GM23338 (cell line): Measurements from ENCODE around the gene KRT78.

Source experiments
- CREB1 ChIP-seq: fragments of 250-450 bp; sonication (Bioruptor Pico); IDR thresholded peaks from 2 replicates; pipeline ENCODE4 v1.5.0; 2020; ENCODE audit warnings: low read depth, mild to moderate bottlenecking, moderate library complexity
- ETS1 ChIP-seq: IDR thresholded peaks from 2 replicates; pipeline ENCODE4 v1.6.1; 2016; ENCODE audit warnings: antibody characterized with exemption
- EZH2 ChIP-seq: fragments of 200-600 bp; sonication (generic); IDR thresholded peaks from one replicate; pipeline ENCODE4 v1.8.0; 2017; ENCODE audit warnings: antibody characterized with exemption, mild to moderate bottlenecking, low read depth; ENCODE audit not compliant: unreplicated experiment
- EZH2phosphoT487 ChIP-seq: fragments of 200-600 bp; sonication (generic); IDR thresholded peaks from one replicate; pipeline ENCODE4 v1.8.1; 2018; ENCODE audit warnings: antibody characterized with exemption; ENCODE audit not compliant: unreplicated experiment
- JUNB ChIP-seq: IDR thresholded peaks from one replicate; pipeline ENCODE4 v1.6.1; 2016; ENCODE audit warnings: antibody characterized with exemption; ENCODE audit not compliant: unreplicated experiment
- NANOG ChIP-seq: IDR thresholded peaks from 2 replicates; pipeline ENCODE4 v1.6.1; 2016; ENCODE audit warnings: antibody characterized with exemption, borderline replicate concordance
- POLR2AphosphoS5 ChIP-seq: IDR thresholded peaks from 2 replicates; pipeline ENCODE4 v1.6.1; 2016; ENCODE audit warnings: antibody characterized with exemption, low read depth
- STAT1 ChIP-seq: IDR thresholded peaks from one replicate; pipeline ENCODE4 v1.6.1; 2016; ENCODE audit warnings: antibody characterized with exemption; ENCODE audit not compliant: unreplicated experiment
- ZNF114 ChIP-seq: fragments of 250-450 bp; sonication (Bioruptor Pico); IDR thresholded peaks from 2 replicates; pipeline ENCODE4 v1.5.0; 2020; ENCODE audit warnings: mild to moderate bottlenecking, moderate library complexity
- ZNF331 ChIP-seq: fragments of 250-450 bp; sonication (Bioruptor Pico); IDR thresholded peaks from 2 replicates; pipeline ENCODE4 v1.5.0; 2020; ENCODE audit warnings: low read depth, mild to moderate bottlenecking, moderate library complexity
- ZNF462 ChIP-seq: fragments of 250-450 bp; sonication (Bioruptor Pico); IDR thresholded peaks from 2 replicates; pipeline ENCODE4 v1.5.0; 2020; ENCODE audit warnings: mild to moderate bottlenecking, moderate library complexity
- TF ChIP-seq, protein P1 (sequence below), 2 experiments: fragments of 200-600 bp in 1 of 2; sonication (generic) in 1 of 2; conservative IDR thresholded peaks; 2 replicates each; pipeline versions ENCODE4 v1.5.1 to v1.6.1; 2016 to 2017; ENCODE audit warnings: antibody characterized with exemption in 2 of 2, low read depth in 2 of 2, mild to moderate bottlenecking in 2 of 2, moderate library complexity in 1 of 2
- TF ChIP-seq, protein P2 (sequence below): IDR thresholded peaks from one replicate; pipeline ENCODE4 v1.6.1; 2018; ENCODE audit warnings: antibody characterized with exemption; ENCODE audit not compliant: unreplicated experiment

GRCh38 chr12:52847335-52848102 is 1.3 kb downstream of the KRT78 start:
- TF ChIP-seq, protein P1, sequence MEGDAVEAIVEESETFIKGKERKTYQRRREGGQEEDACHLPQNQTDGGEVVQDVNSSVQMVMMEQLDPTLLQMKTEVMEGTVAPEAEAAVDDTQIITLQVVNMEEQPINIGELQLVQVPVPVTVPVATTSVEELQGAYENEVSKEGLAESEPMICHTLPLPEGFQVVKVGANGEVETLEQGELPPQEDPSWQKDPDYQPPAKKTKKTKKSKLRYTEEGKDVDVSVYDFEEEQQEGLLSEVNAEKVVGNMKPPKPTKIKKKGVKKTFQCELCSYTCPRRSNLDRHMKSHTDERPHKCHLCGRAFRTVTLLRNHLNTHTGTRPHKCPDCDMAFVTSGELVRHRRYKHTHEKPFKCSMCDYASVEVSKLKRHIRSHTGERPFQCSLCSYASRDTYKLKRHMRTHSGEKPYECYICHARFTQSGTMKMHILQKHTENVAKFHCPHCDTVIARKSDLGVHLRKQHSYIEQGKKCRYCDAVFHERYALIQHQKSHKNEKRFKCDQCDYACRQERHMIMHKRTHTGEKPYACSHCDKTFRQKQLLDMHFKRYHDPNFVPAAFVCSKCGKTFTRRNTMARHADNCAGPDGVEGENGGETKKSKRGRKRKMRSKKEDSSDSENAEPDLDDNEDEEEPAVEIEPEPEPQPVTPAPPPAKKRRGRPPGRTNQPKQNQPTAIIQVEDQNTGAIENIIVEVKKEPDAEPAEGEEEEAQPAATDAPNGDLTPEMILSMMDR (conservative IDR thresholded peaks at IDR 0.05; ENCODE audit: low read depth in 2 of 2): no peak
- TF ChIP-seq POLR2AphosphoS5: no peak
- no peak for TF ChIP-seq EZH2
- no peak for TF ChIP-seq EZH2phosphoT487
- TF ChIP-seq STAT1: no peak
- TF ChIP-seq, protein P2, sequence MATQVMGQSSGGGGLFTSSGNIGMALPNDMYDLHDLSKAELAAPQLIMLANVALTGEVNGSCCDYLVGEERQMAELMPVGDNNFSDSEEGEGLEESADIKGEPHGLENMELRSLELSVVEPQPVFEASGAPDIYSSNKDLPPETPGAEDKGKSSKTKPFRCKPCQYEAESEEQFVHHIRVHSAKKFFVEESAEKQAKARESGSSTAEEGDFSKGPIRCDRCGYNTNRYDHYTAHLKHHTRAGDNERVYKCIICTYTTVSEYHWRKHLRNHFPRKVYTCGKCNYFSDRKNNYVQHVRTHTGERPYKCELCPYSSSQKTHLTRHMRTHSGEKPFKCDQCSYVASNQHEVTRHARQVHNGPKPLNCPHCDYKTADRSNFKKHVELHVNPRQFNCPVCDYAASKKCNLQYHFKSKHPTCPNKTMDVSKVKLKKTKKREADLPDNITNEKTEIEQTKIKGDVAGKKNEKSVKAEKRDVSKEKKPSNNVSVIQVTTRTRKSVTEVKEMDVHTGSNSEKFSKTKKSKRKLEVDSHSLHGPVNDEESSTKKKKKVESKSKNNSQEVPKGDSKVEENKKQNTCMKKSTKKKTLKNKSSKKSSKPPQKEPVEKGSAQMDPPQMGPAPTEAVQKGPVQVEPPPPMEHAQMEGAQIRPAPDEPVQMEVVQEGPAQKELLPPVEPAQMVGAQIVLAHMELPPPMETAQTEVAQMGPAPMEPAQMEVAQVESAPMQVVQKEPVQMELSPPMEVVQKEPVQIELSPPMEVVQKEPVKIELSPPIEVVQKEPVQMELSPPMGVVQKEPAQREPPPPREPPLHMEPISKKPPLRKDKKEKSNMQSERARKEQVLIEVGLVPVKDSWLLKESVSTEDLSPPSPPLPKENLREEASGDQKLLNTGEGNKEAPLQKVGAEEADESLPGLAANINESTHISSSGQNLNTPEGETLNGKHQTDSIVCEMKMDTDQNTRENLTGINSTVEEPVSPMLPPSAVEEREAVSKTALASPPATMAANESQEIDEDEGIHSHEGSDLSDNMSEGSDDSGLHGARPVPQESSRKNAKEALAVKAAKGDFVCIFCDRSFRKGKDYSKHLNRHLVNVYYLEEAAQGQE: no peak
- TF ChIP-seq ZNF462: no peak
- TF ChIP-seq JUNB: no peak
- no peak for TF ChIP-seq ZNF114
- TF ChIP-seq ZNF331 (CRISPR knock-in tag): no peak
- no peak for TF ChIP-seq ETS1
- no peak for TF ChIP-seq CREB1 (CRISPR knock-in tag)
- no peak for TF ChIP-seq NANOG
